DND-41 (cell line): ENCODE data around the gene CD52.

Experiments used
- ATAC-seq: fragments of 200-7000 bp; cut with Tn5 transposase; 3 replicates; pipeline ENCODE4 v1.9.1; 2021; ENCODE audit warnings: low read depth; ENCODE audit not compliant: insufficient read depth
- DNase-seq: peaks from one replicate; pipeline ENCODE4 v3.0.0-alpha.2; 2020
- H2AFZ ChIP-seq: 2 replicates; pipeline ENCODE4 v1.6.0; 2012; ENCODE audit warnings: low read depth, low read length
- H3K27ac ChIP-seq: 2 replicates; pipeline ENCODE4 v1.5.1; 2012; ENCODE audit warnings: low read length, inconsistent platforms
- H3K27me3 ChIP-seq: fragments of 200-600 bp; sonication (generic); 2 replicates; pipeline ENCODE4 v1.6.0; 2012; ENCODE audit warnings: low read length, mild to moderate bottlenecking, inconsistent platforms; ENCODE audit not compliant: insufficient read depth, poor library complexity
- H3K36me3 ChIP-seq: 2 replicates; pipeline ENCODE4 v1.5.1; 2012; ENCODE audit warnings: low read length, inconsistent platforms; ENCODE audit not compliant: insufficient read depth
- H3K4me1 ChIP-seq: 2 replicates; pipeline ENCODE4 v1.5.1; 2012; ENCODE audit warnings: mild to moderate bottlenecking, low read length; ENCODE audit not compliant: insufficient read depth
- H3K4me2 ChIP-seq: 2 replicates; pipeline ENCODE4 v1.6.0; 2012; ENCODE audit warnings: mild to moderate bottlenecking, moderate library complexity, low read length, inconsistent platforms; ENCODE audit not compliant: insufficient read depth
- H3K4me3 ChIP-seq, 2 experiments: fragments of 200-600 bp in 1 of 2; shearing (Covaris generic) in 1 of 2; 2 replicates each; pipeline ENCODE4 v1.5.1; 2012 to 2016; ENCODE audit warnings: inconsistent platforms in 2 of 2, low read length in 2 of 2, mild to moderate bottlenecking in 2 of 2, low read depth in 1 of 2, moderate library complexity in 1 of 2
- H3K79me2 ChIP-seq: 2 replicates; pipeline ENCODE4 v1.6.0; 2012; ENCODE audit warnings: low read length, inconsistent platforms; ENCODE audit not compliant: insufficient read depth
- H3K9ac ChIP-seq: 2 replicates; pipeline ENCODE4 v1.6.0; 2012; ENCODE audit warnings: low read depth, mild to moderate bottlenecking, inconsistent platforms, low read length, moderate library complexity
- H3K9me3 ChIP-seq: 2 replicates; pipeline ENCODE4 v1.5.1; 2012; ENCODE audit warnings: low read length, moderate library complexity, mild to moderate bottlenecking, inconsistent platforms; ENCODE audit not compliant: insufficient read depth, severe bottlenecking
- H4K20me1 ChIP-seq: 2 replicates; pipeline ENCODE4 v1.6.0; 2012; ENCODE audit warnings: low read length; ENCODE audit not compliant: insufficient read depth
- EZH2 ChIP-seq: IDR thresholded peaks from 3 replicates; pipeline ENCODE4 v1.6.1; 2012; ENCODE audit warnings: borderline replicate concordance, low read depth, mild to moderate bottlenecking, moderate library complexity, low read length, inconsistent platforms; ENCODE audit not compliant: severe bottlenecking
- TF ChIP-seq, protein P1 (sequence below): IDR thresholded peaks from 2 replicates; pipeline ENCODE4 v1.5.1; 2012; ENCODE audit warnings: borderline replicate concordance, low read length, moderate library complexity, mild to moderate bottlenecking; ENCODE audit not compliant: poor library complexity, severe bottlenecking; ENCODE audit errors: extremely low read depth

The CD52 gene

DNA sequence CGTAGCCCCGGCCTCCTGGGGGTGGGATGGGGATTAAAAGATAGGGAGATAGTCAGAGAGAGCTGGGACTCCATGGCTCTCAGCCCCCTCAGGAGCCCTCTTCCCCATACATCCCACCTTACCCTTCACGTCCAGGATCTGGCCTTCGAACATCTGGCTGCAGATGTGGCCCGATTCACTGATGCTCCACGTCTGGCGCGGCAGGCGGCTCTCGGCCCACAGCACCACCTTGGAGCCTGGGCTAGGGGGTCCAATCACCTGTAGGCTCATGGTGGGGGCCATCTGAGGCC is 4.2 kb downstream of the CD52 start:
- DNase-seq = no peak
- Histone ChIP-seq H3K27ac (no peak overlapping the region), H3K9me3 (no peaks in the 10 kb centered on the region), H3K4me3 (no peak overlapping the region), H3K27me3 (no peaks in the 10 kb centered on the region), H3K4me1 (peaks cover 20% of the 10 kb centered on the region), H2AFZ (no peak overlapping the region), H3K4me2 (no peak overlapping the region), H3K36me3 (no peaks in the 10 kb centered on the region), H3K9ac (peak overlapping the region; percentile 15; the same call in 1 of the 2 replicates), H3K79me2 (no peaks in the 10 kb centered on the region), H4K20me1 (no peaks in the 10 kb centered on the region)
- TF ChIP-seq, protein P1, sequence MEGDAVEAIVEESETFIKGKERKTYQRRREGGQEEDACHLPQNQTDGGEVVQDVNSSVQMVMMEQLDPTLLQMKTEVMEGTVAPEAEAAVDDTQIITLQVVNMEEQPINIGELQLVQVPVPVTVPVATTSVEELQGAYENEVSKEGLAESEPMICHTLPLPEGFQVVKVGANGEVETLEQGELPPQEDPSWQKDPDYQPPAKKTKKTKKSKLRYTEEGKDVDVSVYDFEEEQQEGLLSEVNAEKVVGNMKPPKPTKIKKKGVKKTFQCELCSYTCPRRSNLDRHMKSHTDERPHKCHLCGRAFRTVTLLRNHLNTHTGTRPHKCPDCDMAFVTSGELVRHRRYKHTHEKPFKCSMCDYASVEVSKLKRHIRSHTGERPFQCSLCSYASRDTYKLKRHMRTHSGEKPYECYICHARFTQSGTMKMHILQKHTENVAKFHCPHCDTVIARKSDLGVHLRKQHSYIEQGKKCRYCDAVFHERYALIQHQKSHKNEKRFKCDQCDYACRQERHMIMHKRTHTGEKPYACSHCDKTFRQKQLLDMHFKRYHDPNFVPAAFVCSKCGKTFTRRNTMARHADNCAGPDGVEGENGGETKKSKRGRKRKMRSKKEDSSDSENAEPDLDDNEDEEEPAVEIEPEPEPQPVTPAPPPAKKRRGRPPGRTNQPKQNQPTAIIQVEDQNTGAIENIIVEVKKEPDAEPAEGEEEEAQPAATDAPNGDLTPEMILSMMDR = no peak
- no peak for TF ChIP-seq EZH2
- ATAC-seq = no peak

DNA sequence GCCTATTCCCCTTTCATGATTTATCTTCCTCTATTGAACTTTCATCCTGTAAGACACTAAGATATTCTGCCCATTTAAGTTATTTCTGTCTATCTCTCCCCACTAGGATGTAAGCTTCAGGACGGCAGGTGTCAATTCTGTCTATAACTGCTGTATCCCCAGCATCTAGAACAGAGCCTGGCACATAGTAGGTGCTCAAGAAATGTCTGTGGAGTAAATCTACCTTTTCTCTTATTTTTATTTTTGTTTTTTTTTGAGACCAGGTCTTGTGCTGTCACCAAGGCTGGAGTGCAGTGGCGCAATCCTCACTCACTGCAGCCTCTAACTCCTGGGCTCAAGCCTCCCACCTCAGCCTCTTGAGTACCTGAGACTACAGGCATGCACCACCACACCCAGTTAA is 5.6 kb downstream of the CD52 start:
- H3K4me1 ChIP-seq = peaks cover 26% of the 10 kb centered on the region
- H3K79me2 ChIP-seq = no peaks in the 10 kb centered on the region
- no peaks in the 10 kb centered on the region for H4K20me1 ChIP-seq
- no peak overlapping the region for H3K4me3 ChIP-seq
- TF ChIP-seq, protein P1 = no peak
- TF ChIP-seq EZH2 = no peak
- no peaks in the 10 kb centered on the region for H3K27me3 ChIP-seq
- no peak overlapping the region for H2AFZ ChIP-seq
- DNase-seq = no peak
- no peaks in the 10 kb centered on the region for H3K36me3 ChIP-seq
- H3K9ac ChIP-seq = no peak overlapping the region
- H3K9me3 ChIP-seq = no peaks in the 10 kb centered on the region
- no peak overlapping the region for H3K27ac ChIP-seq
- ATAC-seq = no peak
- H3K4me2 ChIP-seq = no peak overlapping the region

DNA sequence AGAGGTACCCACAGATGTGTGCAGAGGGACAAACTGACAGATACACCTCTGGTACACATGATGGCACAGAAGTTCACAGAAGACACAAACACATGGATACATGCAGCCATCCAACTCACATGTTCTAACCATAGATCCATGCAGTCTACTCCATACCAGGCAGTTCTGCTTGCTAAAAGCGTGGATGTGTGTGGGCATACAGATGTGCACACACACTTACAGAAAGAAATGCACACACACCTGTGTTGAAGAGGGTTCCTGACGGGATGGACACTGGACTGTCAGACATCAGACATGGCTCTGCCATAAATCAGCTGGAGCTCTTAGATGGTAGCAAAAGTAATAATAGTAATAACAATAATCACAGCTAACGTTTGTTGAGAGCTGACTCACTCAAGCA is 6.8 kb downstream of the CD52 start:
- ATAC-seq (no peak), DNase-seq (no peak)
- H3K27ac ChIP-seq = no peak overlapping the region
- H3K4me2 ChIP-seq = no peak overlapping the region
- no peak overlapping the region for H3K4me3 ChIP-seq
- H2AFZ ChIP-seq = no peak overlapping the region
- H3K79me2 ChIP-seq = no peaks in the 10 kb centered on the region
- H3K9me3 ChIP-seq = no peaks in the 10 kb centered on the region
- H3K36me3 ChIP-seq = no peaks in the 10 kb centered on the region
- no peak overlapping the region for H3K9ac ChIP-seq
- peaks cover 31% of the 10 kb centered on the region for H3K4me1 ChIP-seq
- no peaks in the 10 kb centered on the region for H4K20me1 ChIP-seq
- H3K27me3 ChIP-seq = no peaks in the 10 kb centered on the region
- TF ChIP-seq, protein P1 = no peak
- no peak for TF ChIP-seq EZH2

DNA sequence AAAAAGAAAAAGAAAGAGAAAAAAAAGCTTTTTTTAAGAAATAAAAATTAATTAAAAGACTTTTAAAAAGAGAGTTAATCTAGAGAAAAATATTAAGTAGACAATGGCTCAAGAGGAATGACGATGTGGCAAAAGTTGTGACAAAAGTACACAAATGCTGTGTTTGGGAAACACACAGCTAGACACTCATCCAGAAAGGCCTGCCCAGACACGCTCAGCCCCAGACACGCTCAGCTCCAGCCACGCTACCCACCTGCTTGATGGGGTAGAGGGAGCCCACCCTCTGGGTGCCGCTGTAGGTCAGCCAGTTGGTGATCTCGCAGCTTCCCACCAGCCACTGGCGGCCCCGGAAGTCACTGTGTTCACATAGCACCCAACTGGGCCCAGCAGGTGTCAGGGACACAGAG is 10.2 kb downstream of the CD52 start:
- H3K79me2 ChIP-seq = no peaks in the 10 kb centered on the region
- peak overlapping the region; percentile 84 for H2AFZ ChIP-seq
- H3K27me3 ChIP-seq = peaks cover 3% of the 10 kb centered on the region
- peak overlapping the region; percentile 40 for H3K9ac ChIP-seq
- H3K27ac ChIP-seq = peak overlapping the region; percentile 80
- H3K9me3 ChIP-seq = no peaks in the 10 kb centered on the region
- DNase-seq (peak; percentile 83), ATAC-seq (peak; percentile 97)
- TF ChIP-seq, protein P1 = peak; percentile 79
- no peak for TF ChIP-seq EZH2
- peaks cover 25% of the 10 kb centered on the region for H3K4me1 ChIP-seq
- no peak overlapping the region for H3K4me3 ChIP-seq
- no peaks in the 10 kb centered on the region for H3K36me3 ChIP-seq
- no peaks in the 10 kb centered on the region for H4K20me1 ChIP-seq
- peak overlapping the region; percentile 51 for H3K4me2 ChIP-seq
